SU-DHL-6 (cell line): ENCODE data around the gene GDPGP1.

Experiments used
- H2AFZ ChIP-seq: fragments of 200-600 bp; sonication (generic); 2 replicates; pipeline ENCODE4 v1.6.1; 2014; ENCODE audit warnings: low read depth, mild to moderate bottlenecking, moderate library complexity, mixed read lengths, antibody characterized with exemption, low read length; ENCODE audit not compliant: severe bottlenecking
- H3F3A ChIP-seq: fragments of 200-600 bp; shearing (Covaris generic); 2 replicates; pipeline ENCODE4 v1.6.0; 2016; ENCODE audit warnings: antibody characterized with exemption, mild to moderate bottlenecking; ENCODE audit not compliant: insufficient read depth
- H3K27ac ChIP-seq: fragments of 200-600 bp; sonication (generic); 2 replicates; pipeline ENCODE4 v1.5.1; 2016; ENCODE audit warnings: low read depth, mild to moderate bottlenecking, low read length, moderate library complexity, mixed read lengths
- H3K27me3 ChIP-seq: fragments of 200-600 bp; sonication (generic), shearing (Covaris generic); 2 replicates; pipeline ENCODE4 v1.6.0; 2014; ENCODE audit warnings: mild to moderate bottlenecking, low read length
- H3K36me3 ChIP-seq: fragments of 200-600 bp; sonication (generic); 2 replicates; pipeline ENCODE4 v1.6.1; 2014; ENCODE audit warnings: mild to moderate bottlenecking, low read length, mixed read lengths
- H3K4me2 ChIP-seq: fragments of 300-600, 200-600 bp; shearing (Covaris generic), sonication (generic); 2 replicates; pipeline ENCODE4 v1.6.0; 2014; ENCODE audit warnings: low read length, low read depth, mild to moderate bottlenecking; ENCODE audit not compliant: poor library complexity, severe bottlenecking
- H3K4me3 ChIP-seq: fragments of 200-600 bp; sonication (generic); 2 replicates; pipeline ENCODE4 v1.5.1; 2014; ENCODE audit warnings: antibody characterized with exemption, low read length, mild to moderate bottlenecking, mixed read lengths; ENCODE audit not compliant: insufficient read depth, poor library complexity, severe bottlenecking
- H3K79me2 ChIP-seq: fragments of 200-600 bp; sonication (generic); 2 replicates; pipeline ENCODE4 v1.6.1; 2014; ENCODE audit warnings: mild to moderate bottlenecking, low read length, moderate library complexity; ENCODE audit not compliant: insufficient read depth
- H3K9ac ChIP-seq: fragments of 200-600 bp; sonication (generic); 2 replicates; pipeline ENCODE4 v1.7.0; 2014; ENCODE audit warnings: mild to moderate bottlenecking, low read length
- H3K9me2 ChIP-seq: fragments of 200-600 bp; sonication (generic); replicated peaks from 2 replicates; pipeline ENCODE4 v1.6.1; 2014; ENCODE audit warnings: low read length; ENCODE audit not compliant: insufficient read depth
- H3K9me3 ChIP-seq: fragments of 200-600 bp; sonication (generic); 2 replicates; pipeline ENCODE4 v1.6.1; 2014; ENCODE audit warnings: low read length, mixed read lengths; ENCODE audit not compliant: insufficient read depth
- H4K20me1 ChIP-seq: fragments of 200-600 bp; sonication (generic); 2 replicates; pipeline ENCODE4 v1.6.1; 2014; ENCODE audit warnings: low read depth, mild to moderate bottlenecking, antibody characterized with exemption, low read length, moderate library complexity, mixed read lengths
- EZH2phosphoT487 ChIP-seq: fragments of 200-600 bp; sonication (generic), shearing (Covaris generic); conservative IDR thresholded peaks from 2 replicates; pipeline ENCODE4 v1.6.1; 2018; ENCODE audit warnings: mild to moderate bottlenecking, antibody characterized with exemption, low read length, moderate library complexity, mixed read lengths
- TF ChIP-seq, protein P1 (sequence below): fragments of 200-600 bp; sonication (generic); IDR thresholded peaks from one replicate; pipeline ENCODE4 v1.5.1; 2017; ENCODE audit warnings: antibody characterized with exemption, mild to moderate bottlenecking, low read length, moderate library complexity; ENCODE audit not compliant: insufficient read depth, poor library complexity, severe bottlenecking

GDPGP1 gene

GRCh38 chr15:90203922-90204321 is 30.1 kb upstream of the GDPGP1 start:
- Histone ChIP-seq H3K4me2 (no peak overlapping the region), H4K20me1 (no peaks in the 10 kb centered on the region), H3K36me3 (no peaks in the 10 kb centered on the region), H3K79me2 (no peaks in the 10 kb centered on the region), H3K9ac (no peak overlapping the region), H3K27ac (no peak overlapping the region), H3K9me2 (no peaks in the 10 kb centered on the region), H3F3A (peaks cover 7% of the 10 kb centered on the region; the same call in 1 of the 2 replicates), H3K9me3 (no peaks in the 10 kb centered on the region), H3K4me3 (no peak overlapping the region), H2AFZ (no peak overlapping the region), H3K27me3 (no peaks in the 10 kb centered on the region)
- TF ChIP-seq EZH2phosphoT487 = no peak
- TF ChIP-seq, protein P1, sequence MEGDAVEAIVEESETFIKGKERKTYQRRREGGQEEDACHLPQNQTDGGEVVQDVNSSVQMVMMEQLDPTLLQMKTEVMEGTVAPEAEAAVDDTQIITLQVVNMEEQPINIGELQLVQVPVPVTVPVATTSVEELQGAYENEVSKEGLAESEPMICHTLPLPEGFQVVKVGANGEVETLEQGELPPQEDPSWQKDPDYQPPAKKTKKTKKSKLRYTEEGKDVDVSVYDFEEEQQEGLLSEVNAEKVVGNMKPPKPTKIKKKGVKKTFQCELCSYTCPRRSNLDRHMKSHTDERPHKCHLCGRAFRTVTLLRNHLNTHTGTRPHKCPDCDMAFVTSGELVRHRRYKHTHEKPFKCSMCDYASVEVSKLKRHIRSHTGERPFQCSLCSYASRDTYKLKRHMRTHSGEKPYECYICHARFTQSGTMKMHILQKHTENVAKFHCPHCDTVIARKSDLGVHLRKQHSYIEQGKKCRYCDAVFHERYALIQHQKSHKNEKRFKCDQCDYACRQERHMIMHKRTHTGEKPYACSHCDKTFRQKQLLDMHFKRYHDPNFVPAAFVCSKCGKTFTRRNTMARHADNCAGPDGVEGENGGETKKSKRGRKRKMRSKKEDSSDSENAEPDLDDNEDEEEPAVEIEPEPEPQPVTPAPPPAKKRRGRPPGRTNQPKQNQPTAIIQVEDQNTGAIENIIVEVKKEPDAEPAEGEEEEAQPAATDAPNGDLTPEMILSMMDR = no peak

GRCh38 chr15:90205050-90205848 is 28.8 kb upstream of the GDPGP1 start:
- 0 out of 2 replicates have a peak, but pooled peaks cover 2% of the 10 kb centered on the region for H3F3A ChIP-seq
- H3K9me3 ChIP-seq = no peaks in the 10 kb centered on the region
- H2AFZ ChIP-seq = no peak overlapping the region
- H3K9me2 ChIP-seq = no peaks in the 10 kb centered on the region
- TF ChIP-seq, protein P1 = no peak
- TF ChIP-seq EZH2phosphoT487 = no peak
- no peak overlapping the region for H3K4me3 ChIP-seq
- no peak overlapping the region for H3K4me2 ChIP-seq
- no peaks in the 10 kb centered on the region for H4K20me1 ChIP-seq
- no peak overlapping the region for H3K9ac ChIP-seq
- no peak overlapping the region for H3K27ac ChIP-seq
- H3K27me3 ChIP-seq = no peaks in the 10 kb centered on the region
- no peaks in the 10 kb centered on the region for H3K36me3 ChIP-seq
- H3K79me2 ChIP-seq = no peaks in the 10 kb centered on the region

GRCh38 chr15:90205886-90206285 is 28.1 kb upstream of the GDPGP1 start:
- H2AFZ ChIP-seq = no peak overlapping the region
- H3K79me2 ChIP-seq = no peaks in the 10 kb centered on the region
- H3K9me3 ChIP-seq = no peaks in the 10 kb centered on the region
- H3K27me3 ChIP-seq = no peaks in the 10 kb centered on the region
- H3K4me3 ChIP-seq = no peak overlapping the region
- H3K4me2 ChIP-seq = no peak overlapping the region
- no peaks in the 10 kb centered on the region for H3F3A ChIP-seq
- TF ChIP-seq, protein P1 = no peak
- TF ChIP-seq EZH2phosphoT487 = no peak
- no peaks in the 10 kb centered on the region for H3K9me2 ChIP-seq
- no peaks in the 10 kb centered on the region for H3K36me3 ChIP-seq
- no peak overlapping the region for H3K27ac ChIP-seq
- no peak overlapping the region for H3K9ac ChIP-seq
- no peaks in the 10 kb centered on the region for H4K20me1 ChIP-seq
